ENCODE data around the gene AFDN. TPM values are rescaled to one million over a fixed set of nuclear protein-coding genes. Genes with fewer than 3 reads are reported as not detected.

The AFDN gene
- total and polyA plus RNA-seq, 10 of the 15 experiments (the other 5 are each of a cell fraction or from before 2014, with no cell fraction given), result 5.7 to 68.2 (median 45.1) TPM

GRCh38 chr6:167917551-167918154 is 90.9 kb downstream of the AFDN start:
- BruUV-seq (replicated peaks), result no TSS peak
- H3K9ac ChIP-seq (ENCODE audit: control insufficient read depth, insufficient read depth, low read length), result no peak overlapping the region
- no peak overlapping the region for H3K4me3 ChIP-seq
- no peaks in the 10 kb centered on the region for H3K9me3 ChIP-seq (replicated peaks; ENCODE audit: control insufficient read depth, insufficient read depth, low read length)
- DNase-seq (ENCODE audit: low read depth, low spot score) (no peak), FAIRE-seq (no peak), ATAC-seq (no peak)
- H3K4me1 ChIP-seq (ENCODE audit: control insufficient read depth, insufficient read depth, low read length), result no peaks in the 10 kb centered on the region
- RAD21 ChIA-PET (ENCODE audit: unreplicated experiment), result no interaction called here
- H3K27me3 ChIP-seq (replicated peaks in 1 of 2; ENCODE audit: control insufficient read depth in 2 of 2, insufficient read depth in 2 of 2, low read length in 1 of 2), result no peaks in the 10 kb centered on the region
- H3K27ac ChIP-seq (ENCODE audit: control insufficient read depth, insufficient read depth), result no peak overlapping the region
- H4K20me1 ChIP-seq (ENCODE audit: control insufficient read depth, insufficient read depth), result no peaks in the 10 kb centered on the region
- H3K36me3 ChIP-seq (ENCODE audit: control insufficient read depth in 2 of 2, insufficient read depth in 2 of 2, low read length in 1 of 2), result peaks cover 6 to 13% of the 10 kb centered on the region in 2 experiments; a peak in 3 of 4 replicates
- SMC1A ChIA-PET (ENCODE audit: uncharacterized antibody, unreplicated experiment), result interaction anchor here (0.9 to 1.7 kb wide), 2 partner anchors 14 to 15 kb away, joined by 3 to 4 read pairs; no protein-coding TSS in a partner anchor
- CTCF ChIA-PET, result no interaction called here
- no peaks in the 10 kb centered on the region for H3K79me2 ChIP-seq (ENCODE audit: control insufficient read depth, insufficient read depth, low read length)
- in situ Hi-C loops (cut with MboI) (no loop called here), intact Hi-C loops (cut with micrococcal nuclease; ENCODE audit: unreplicated experiment) (no loop called here)
- H3K4me2 ChIP-seq (ENCODE audit: control insufficient read depth, insufficient read depth), result no peak overlapping the region
- POLR2A ChIA-PET, result no interaction called here
- no peak for TF ChIP-seq BCL11A (IDR thresholded peaks at IDR 0.05; ENCODE audit: low read depth, low read length)
- no peak for TF ChIP-seq SPI1 (IDR thresholded peaks at IDR 0.05; ENCODE audit: borderline replicate concordance, insufficient read depth, low read depth, low read length)
- TF ChIP-seq POU2F2 (IDR thresholded peaks at IDR 0.05; ENCODE audit: borderline replicate concordance, low read depth, low read length), result no peak
- TF ChIP-seq SMAD5 (IDR thresholded peaks at IDR 0.05; ENCODE audit: low read depth), result no peak
- no peak for TF ChIP-seq ZNF384 (IDR thresholded peaks at IDR 0.05; ENCODE audit: borderline replicate concordance, low read depth, low read length)
- TF ChIP-seq NRF1 (conservative IDR thresholded peaks at IDR 0.05; ENCODE audit: low read depth, low read length), result no peak
- TF ChIP-seq ZBTB33 (IDR thresholded peaks at IDR 0.05), result no peak
- TF ChIP-seq SKIL (IDR thresholded peaks at IDR 0.05; ENCODE audit: low read depth, poor library complexity, severe bottlenecking), result no peak
- no peak for TF ChIP-seq SP1 (IDR thresholded peaks at IDR 0.05; ENCODE audit: low read depth, low read length)
- TF ChIP-seq ZNF274 (IDR thresholded peaks at IDR 0.05; ENCODE audit: insufficient read depth, insufficient read length), result no peak
- no peak for TF ChIP-seq ZBED1 (IDR thresholded peaks at IDR 0.05; ENCODE audit: borderline replicate concordance)
- TF ChIP-seq RBBP5 (conservative IDR thresholded peaks at IDR 0.05), result no peak
- no peak for TF ChIP-seq ETV6 (conservative IDR thresholded peaks at IDR 0.05 in 1 of 2, IDR thresholded peaks at IDR 0.05 in 1 of 2; ENCODE audit: borderline replicate concordance in 1 of 2, low read depth in 1 of 2)
- no peak for TF ChIP-seq ATF2 (IDR thresholded peaks at IDR 0.05; ENCODE audit: low read length)
- no peak for TF ChIP-seq PAX5 (IDR thresholded peaks at IDR 0.05; ENCODE audit: borderline replicate concordance, low read depth, low read length)
- no peak for TF ChIP-seq HDGF (IDR thresholded peaks at IDR 0.05)
- no peak for TF ChIP-seq CBX5 (IDR thresholded peaks at IDR 0.05; ENCODE audit: low read depth)
- H2AFZ ChIP-seq (ENCODE audit: control insufficient read depth, low read depth, low read length), result no peak overlapping the region
- WGBS (ENCODE audit: insufficient coverage, insufficient replicate concordance, low lambda C conversion rate, missing lambda C conversion rate), result 55% methylated on average over 2 of the region's 2 CpGs

Measured in GM12878 (cell line).